ENCODE measurements around the gene GIT1.

- TF ChIP-seq POLR2A (IDR thresholded peaks at IDR 0.05; ENCODE audit: low read depth, low read length) (no peak), POLR2AphosphoS5 (IDR thresholded peaks at IDR 0.05; ENCODE audit: low read depth, low read length) (no peak), TAF1 (IDR thresholded peaks at IDR 0.05; ENCODE audit: borderline replicate concordance, low read depth, low read length) (no peak)
Observed at GRCh38 chr17:29593591-29594518, 4.4 kb upstream of the GIT1 start.

All from GM12892 (cell line).